Endothelial cell (in vitro differentiated cells): ENCODE measurements around the gene ATL2. TPM values are rescaled to one million over a fixed set of nuclear protein-coding genes. Genes with fewer than 3 reads are reported as not detected.
"Not testable (repeated sequence)": the region's sequence is repeated elsewhere in the genome, so short reads cannot be mapped to it uniquely, and the experiment has no call there.

Experiments used
- DNase-seq: peaks from one replicate; pipeline ENCODE4 v3.0.0; 2021; ENCODE audit warnings: low spot score
- H3K27ac Mint-ChIP-seq: one replicate; pipeline ENCODE4 v1.8.0; 2021; ENCODE audit warnings: mixed read lengths, inconsistent platforms; ENCODE audit not compliant: unreplicated experiment
- H3K27me3 Mint-ChIP-seq: one replicate; pipeline ENCODE4 v1.8.0; 2021; ENCODE audit warnings: mild to moderate bottlenecking, moderate library complexity, mixed read lengths, inconsistent platforms; ENCODE audit not compliant: unreplicated experiment
- H3K36me3 Mint-ChIP-seq: one replicate; pipeline ENCODE4 v1.8.0; 2021; ENCODE audit warnings: mild to moderate bottlenecking, low read depth, mixed read lengths, inconsistent platforms; ENCODE audit not compliant: unreplicated experiment
- H3K4me1 Mint-ChIP-seq: one replicate; pipeline ENCODE4 v1.8.0; 2021; ENCODE audit warnings: mild to moderate bottlenecking, mixed read lengths, inconsistent platforms; ENCODE audit not compliant: unreplicated experiment
- H3K4me3 Mint-ChIP-seq: one replicate; pipeline ENCODE4 v1.8.0; 2021; ENCODE audit warnings: mild to moderate bottlenecking, mixed read lengths, inconsistent platforms; ENCODE audit not compliant: unreplicated experiment
- H3K9me3 Mint-ChIP-seq: one replicate; pipeline ENCODE4 v1.8.0; 2021; ENCODE audit warnings: mixed read lengths, inconsistent platforms; ENCODE audit not compliant: unreplicated experiment
- CTCF ChIP-seq: fragments of 200-600 bp; sonication (generic); IDR thresholded peaks from one replicate; pipeline ENCODE4 v1.5.0; 2021; ENCODE audit warnings: antibody characterized with exemption; ENCODE audit not compliant: unreplicated experiment
- total RNA-seq: library from RNA; stranded (reverse); fragmentation: NEBNext Ultra II Directional; extraction: Animal tissue kit (Norgen Biotek cat#: 25700); gene quantifications from one replicate; pipeline ENCODE4 v1.2.1, GENCODE V29; 2021; ENCODE audit not compliant: unreplicated experiment

The ATL2 gene
- total RNA-seq, 1 donor from 2014 or later = 38.0 TPM

GRCh38 chr2:38284971-38285370, 92.1 kb downstream of the ATL2 start:
- no peak overlapping the region for H3K27ac Mint-ChIP-seq
- TF ChIP-seq CTCF = no peak
- DNase-seq = no peak
- H3K4me1 Mint-ChIP-seq = peaks cover 21% of the 10 kb centered on the region
- no peaks in the 10 kb centered on the region for H3K36me3 Mint-ChIP-seq
- H3K27me3 Mint-ChIP-seq = no peaks in the 10 kb centered on the region
- no peak overlapping the region for H3K4me3 Mint-ChIP-seq
- no peaks in the 10 kb centered on the region for H3K9me3 Mint-ChIP-seq

GRCh38 chr2:38281095-38281742, 95.9 kb downstream of the ATL2 start:
- Mint-ChIP-seq H3K9me3 (no peaks in the 10 kb centered on the region), H3K36me3 (peaks cover 5% of the 10 kb centered on the region), H3K27me3 (peaks cover 4% of the 10 kb centered on the region), H3K4me3 (no peak overlapping the region), H3K27ac (no peak overlapping the region), H3K4me1 (peaks cover 24% of the 10 kb centered on the region)
- no peak for TF ChIP-seq CTCF
- DNase-seq = no peak

- TF ChIP-seq CTCF = no peak
- H3K4me3 Mint-ChIP-seq = no peak overlapping the region
- no peak overlapping the region for H3K27ac Mint-ChIP-seq
- H3K27me3 Mint-ChIP-seq = peaks cover 4% of the 10 kb centered on the region
- DNase-seq = no peak
- peaks cover 11% of the 10 kb centered on the region for H3K4me1 Mint-ChIP-seq
- peaks cover 5% of the 10 kb centered on the region for H3K36me3 Mint-ChIP-seq
- no peaks in the 10 kb centered on the region for H3K9me3 Mint-ChIP-seq
Measured at GRCh38 chr2:38279201-38279600, 97.9 kb downstream of the ATL2 start.

GRCh38 chr2:38278117-38278438, 99.0 kb downstream of the ATL2 start:
- H3K9me3 Mint-ChIP-seq, H3K27ac Mint-ChIP-seq, H3K36me3 Mint-ChIP-seq, DNase-seq, H3K4me3 Mint-ChIP-seq, H3K4me1 Mint-ChIP-seq, H3K27me3 Mint-ChIP-seq: not testable (repeated sequence)

- peaks cover 4% of the 10 kb centered on the region for H3K27me3 Mint-ChIP-seq
- no peak overlapping the region for H3K27ac Mint-ChIP-seq
- no peak overlapping the region for H3K4me3 Mint-ChIP-seq
- peaks cover 3% of the 10 kb centered on the region for H3K4me1 Mint-ChIP-seq
- peaks cover 5% of the 10 kb centered on the region for H3K36me3 Mint-ChIP-seq
- H3K9me3 Mint-ChIP-seq = no peaks in the 10 kb centered on the region
- DNase-seq = no peak
- TF ChIP-seq CTCF = no peak
Measured at GRCh38 chr2:38277245-38278116, 99.6 kb downstream of the ATL2 start.
